Esophagus muscularis mucosa (tissue), 4 donors: Measurements from ENCODE around the gene ERI3. TPM values are rescaled to one million over a fixed set of nuclear protein-coding genes. Genes with fewer than 3 reads are reported as not detected.
A peak's percentile ranks its signal among the peaks of the same experiment; 100 is the strongest.

Experiments
- DNase-seq: peaks from one replicate; pipeline ENCODE4 v3.0.0-alpha.2; 2017; ENCODE audit errors: extremely low spot score
- H3K27ac ChIP-seq, 4 donors: fragments of 200-600 bp; sonication (generic); replicated peaks in 1 of 4; 1 replicate in 3 of 4; 2 replicates in 1 of 4; pipeline ENCODE4 v1.5.1; 2016 to 2019; ENCODE audit warnings: mild to moderate bottlenecking in 1 of 4
- H3K27me3 ChIP-seq, 4 donors: fragments of 200-600 bp; sonication (generic); one replicate each; pipeline versions ENCODE4 v1.5.1 to v1.6.0; 2016 to 2019
- H3K36me3 ChIP-seq, 4 donors: fragments of 200-600 bp; sonication (generic); one replicate each; pipeline ENCODE4 v1.5.1; 2016 to 2019
- H3K4me1 ChIP-seq, 4 donors: fragments of 200-600 bp; sonication (generic); one replicate each; pipeline ENCODE4 v1.5.1; 2016 to 2019
- H3K4me3 ChIP-seq, 4 donors: fragments of 200-600 bp; sonication (generic); 1 replicate in 2 of 4; 2 replicates in 2 of 4; pipeline ENCODE4 v1.5.1; 2016 to 2019; ENCODE audit warnings: mild to moderate bottlenecking in 4 of 4, moderate library complexity in 1 of 4
- H3K9me3 ChIP-seq, 4 donors: fragments of 200-600 bp; sonication (generic); 1 replicate in 3 of 4; 2 replicates in 1 of 4; pipeline ENCODE4 v1.5.1; 2016 to 2019
- EP300 ChIP-seq: sonication (generic); formaldehyde crosslinking; IDR thresholded peaks from one replicate; pipeline ENCODE4 v1.6.1; 2017; ENCODE audit warnings: antibody characterized with exemption
- POLR2A ChIP-seq: fragments of 450-650 bp; IDR thresholded peaks from one replicate; pipeline ENCODE4 v1.6.1; 2017; ENCODE audit warnings: antibody characterized with exemption, moderate library complexity, mild to moderate bottlenecking, low read depth
- POLR2AphosphoS5 ChIP-seq, 2 donors: sonication (generic); formaldehyde crosslinking; IDR thresholded peaks; one replicate each; pipeline ENCODE4 v1.6.1; 2017; ENCODE audit warnings: antibody characterized with exemption in 2 of 2
- WGBS: methylation state at CpG from one replicate; pipeline ENCODE4 v1.1.5; 2018; 5-methylcytosine and 5-hydroxymethylcytosine counted together
- intact Hi-C: fragments of 100-400 bp; cut with DNase I; formaldehyde crosslinking; loops from one replicate; pipeline ENCODE4 v1.15.1; 2023
- total RNA-seq, 4 donors: library from RNA; depleted of rRNA; stranded (reverse); fragments of >200 nt; gene quantifications; one replicate each; pipeline versions ENCODE4 v1.1.0 to v1.2.1, GENCODE V29; 2016
- TF ChIP-seq, protein P1 (sequence below), 3 experiments: fragments of 200-600 bp in 2 of 3; fragments of 450-650 bp in 1 of 3; sonication (generic) in 2 of 3; IDR thresholded peaks; one replicate each; pipeline ENCODE4 v1.5.1; 2017 to 2019; ENCODE audit warnings: antibody characterized with exemption in 3 of 3, mild to moderate bottlenecking in 2 of 3, moderate library complexity in 1 of 3

Gene ERI3
- total RNA-seq, 4 donors from 2014 or later: 40.4 to 56.6 (median 47.0) TPM

DNA sequence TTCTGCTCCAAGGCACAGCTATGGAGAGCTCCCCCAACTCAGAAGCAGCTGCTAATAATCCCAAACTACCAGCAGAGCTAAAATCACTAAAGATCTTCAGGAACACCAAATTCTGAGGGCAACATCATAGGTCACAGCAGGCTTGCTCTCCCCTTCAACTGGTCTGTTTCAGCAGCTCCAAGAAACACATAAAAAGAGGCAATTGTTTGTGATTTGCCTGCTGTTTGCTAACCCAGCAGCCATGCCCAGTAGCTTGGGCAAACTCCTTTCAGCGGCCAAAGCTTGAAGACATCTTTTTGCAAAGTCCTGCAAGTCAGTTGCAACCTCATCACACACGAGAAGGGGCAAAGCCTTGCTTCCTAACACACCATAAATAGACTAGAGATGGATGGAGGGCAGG, 8.9 kb downstream of the ERI3 start:
- no peak for DNase-seq
- Histone ChIP-seq H3K36me3 (no peaks in the 10 kb centered on the region), H3K27me3 (no peaks in the 10 kb centered on the region), H3K9me3 (no peaks in the 10 kb centered on the region), H3K4me3 (no peak overlapping the region), H3K27ac (peak overlapping the region in 2 of 4 donors; percentile 20 to 45), H3K4me1 (peaks cover 0 to 46% (median 40%) of the 10 kb centered on the region in 4 donors)
- 94% methylated on average over 2 of the region's 2 CpGs for WGBS
- intact Hi-C loops: no loop called here
- TF ChIP-seq, protein P1, sequence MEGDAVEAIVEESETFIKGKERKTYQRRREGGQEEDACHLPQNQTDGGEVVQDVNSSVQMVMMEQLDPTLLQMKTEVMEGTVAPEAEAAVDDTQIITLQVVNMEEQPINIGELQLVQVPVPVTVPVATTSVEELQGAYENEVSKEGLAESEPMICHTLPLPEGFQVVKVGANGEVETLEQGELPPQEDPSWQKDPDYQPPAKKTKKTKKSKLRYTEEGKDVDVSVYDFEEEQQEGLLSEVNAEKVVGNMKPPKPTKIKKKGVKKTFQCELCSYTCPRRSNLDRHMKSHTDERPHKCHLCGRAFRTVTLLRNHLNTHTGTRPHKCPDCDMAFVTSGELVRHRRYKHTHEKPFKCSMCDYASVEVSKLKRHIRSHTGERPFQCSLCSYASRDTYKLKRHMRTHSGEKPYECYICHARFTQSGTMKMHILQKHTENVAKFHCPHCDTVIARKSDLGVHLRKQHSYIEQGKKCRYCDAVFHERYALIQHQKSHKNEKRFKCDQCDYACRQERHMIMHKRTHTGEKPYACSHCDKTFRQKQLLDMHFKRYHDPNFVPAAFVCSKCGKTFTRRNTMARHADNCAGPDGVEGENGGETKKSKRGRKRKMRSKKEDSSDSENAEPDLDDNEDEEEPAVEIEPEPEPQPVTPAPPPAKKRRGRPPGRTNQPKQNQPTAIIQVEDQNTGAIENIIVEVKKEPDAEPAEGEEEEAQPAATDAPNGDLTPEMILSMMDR (IDR thresholded peaks at IDR 0.05): no peak
- TF ChIP-seq EP300 (no peak), POLR2AphosphoS5 (IDR thresholded peaks at IDR 0.05) (no peak), POLR2A (no peak)

DNA sequence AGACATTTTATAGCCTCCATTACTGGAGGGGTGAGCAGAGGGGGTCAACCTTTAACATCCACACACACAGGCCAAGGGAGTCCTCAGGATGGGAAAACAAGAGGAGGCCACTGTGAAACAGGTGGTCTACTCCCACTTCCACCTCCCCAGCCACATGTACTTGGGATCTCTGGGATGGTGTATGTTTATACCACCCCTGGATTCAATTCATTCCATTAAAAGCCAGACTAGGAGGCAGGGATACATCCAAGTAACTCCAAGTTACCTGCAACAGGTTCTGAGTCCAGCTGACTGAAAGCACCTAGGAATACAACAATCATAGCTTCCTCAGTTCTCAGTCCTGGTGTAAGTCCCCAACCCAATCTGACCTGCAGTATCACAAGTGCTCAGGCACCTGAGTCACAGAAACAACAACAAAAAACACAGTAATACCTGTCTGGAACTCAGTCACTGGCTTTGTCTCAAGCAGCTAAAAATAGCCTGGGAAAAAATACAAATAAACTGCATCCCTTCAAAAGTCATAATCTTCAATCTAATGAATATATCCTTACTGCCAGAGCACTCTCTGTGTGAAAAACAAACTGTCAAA, 9.8 kb downstream of the ERI3 start:
- H3K9me3 ChIP-seq: no peaks in the 10 kb centered on the region
- H3K36me3 ChIP-seq: no peaks in the 10 kb centered on the region
- no peak overlapping the region for H3K4me3 ChIP-seq
- H3K4me1 ChIP-seq: peaks cover 0 to 46% (median 40%) of the 10 kb centered on the region in 4 donors
- no peaks in the 10 kb centered on the region for H3K27me3 ChIP-seq
- H3K27ac ChIP-seq: no peak overlapping the region
- TF ChIP-seq POLR2AphosphoS5 (IDR thresholded peaks at IDR 0.05) (no peak), POLR2A (no peak), EP300 (no peak)
- TF ChIP-seq, protein P1 (IDR thresholded peaks at IDR 0.05): no peak
- no peak for DNase-seq
- intact Hi-C loops: no loop called here

DNA sequence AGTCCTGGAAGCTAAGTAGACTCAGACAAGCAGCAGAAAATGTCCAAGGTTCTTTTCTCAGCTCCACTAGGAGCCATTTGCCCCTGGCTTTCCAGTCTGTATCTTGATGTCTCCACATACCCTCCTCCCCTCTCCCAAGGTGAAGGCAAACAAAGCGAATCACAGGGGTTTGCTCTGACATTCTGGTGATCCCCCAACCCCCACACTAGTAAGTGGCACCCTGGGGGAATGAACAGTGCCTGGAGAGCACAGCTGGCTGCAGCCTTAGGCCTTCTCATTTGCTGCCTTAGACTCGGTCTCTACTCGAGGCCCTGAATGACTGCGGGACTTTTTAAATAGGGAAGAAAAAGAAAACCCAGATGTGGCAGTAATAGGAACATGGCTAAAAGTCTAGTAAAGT, 15.3 kb downstream of the ERI3 start:
- no peak for TF ChIP-seq POLR2AphosphoS5 (IDR thresholded peaks at IDR 0.05)
- TF ChIP-seq POLR2A: no peak
- TF ChIP-seq EP300: no peak
- TF ChIP-seq, protein P1 (IDR thresholded peaks at IDR 0.05): no peak
- DNase-seq: no peak
- no peak overlapping the region for H3K27ac ChIP-seq
- peaks cover 0 to 43% (median 38%) of the 10 kb centered on the region in 4 donors for H3K36me3 ChIP-seq
- no peaks in the 10 kb centered on the region for H3K27me3 ChIP-seq
- no peak overlapping the region for H3K4me3 ChIP-seq
- 90% methylated on average over 4 of the region's 4 CpGs for WGBS
- H3K4me1 ChIP-seq: peaks cover 0 to 9% (median 3%) of the 10 kb centered on the region in 4 donors
- intact Hi-C loops: no loop called here
- H3K9me3 ChIP-seq: no peaks in the 10 kb centered on the region

DNA sequence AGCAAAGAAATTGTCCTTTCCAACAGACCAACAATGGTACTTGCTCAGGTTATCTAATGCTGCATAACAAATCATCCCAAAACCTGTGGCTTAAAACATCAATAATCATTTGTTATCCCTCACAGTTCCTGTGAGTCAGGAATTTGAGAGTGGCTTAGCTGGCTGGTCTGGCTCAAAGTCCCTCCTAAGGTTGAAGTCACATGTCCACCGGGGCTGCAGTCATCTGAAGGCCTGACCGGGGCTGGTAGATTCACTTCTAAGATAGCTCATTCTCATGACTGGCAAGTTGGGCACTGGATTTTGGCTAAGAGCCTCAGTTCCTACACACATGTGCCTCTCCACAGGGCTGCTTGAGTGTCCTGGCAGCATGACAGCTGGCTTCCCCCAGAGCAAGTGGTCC, 16.9 kb downstream of the ERI3 start:
- no peaks in the 10 kb centered on the region for H3K9me3 ChIP-seq
- H3K27ac ChIP-seq: no peak overlapping the region
- peaks cover 0 to 57% (median 43%) of the 10 kb centered on the region in 4 donors for H3K36me3 ChIP-seq
- no peak for DNase-seq
- WGBS: 100% methylated on average over 2 of the region's 2 CpGs
- intact Hi-C loops: no loop called here
- H3K27me3 ChIP-seq: no peaks in the 10 kb centered on the region
- H3K4me3 ChIP-seq: no peak overlapping the region
- H3K4me1 ChIP-seq: no peaks in the 10 kb centered on the region
- TF ChIP-seq POLR2A: no peak
- no peak for TF ChIP-seq POLR2AphosphoS5 (IDR thresholded peaks at IDR 0.05)
- no peak for TF ChIP-seq EP300
- TF ChIP-seq, protein P1 (IDR thresholded peaks at IDR 0.05): no peak

DNA sequence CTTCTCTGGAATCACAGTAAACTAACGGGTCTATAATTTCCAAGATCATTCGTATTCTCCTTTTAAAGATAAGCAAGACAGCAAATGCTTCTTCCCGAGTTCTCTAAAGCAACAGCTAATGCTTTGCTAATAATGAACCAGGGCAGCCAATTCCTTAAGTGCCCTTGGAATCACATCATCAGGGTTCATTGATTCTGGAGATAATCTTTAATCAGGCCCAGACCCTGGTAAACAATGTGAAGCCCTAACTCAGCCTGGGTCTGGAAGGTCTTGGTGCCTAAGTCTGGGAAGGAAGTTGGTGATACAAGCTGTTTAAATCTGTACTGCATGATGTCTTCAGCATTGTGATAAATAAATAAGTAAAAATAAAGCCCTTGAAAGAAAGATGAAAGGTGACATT, 18.4 kb downstream of the ERI3 start:
- H3K27me3 ChIP-seq: no peaks in the 10 kb centered on the region
- H3K4me3 ChIP-seq: no peak overlapping the region
- H3K9me3 ChIP-seq: no peaks in the 10 kb centered on the region
- H3K27ac ChIP-seq: no peak overlapping the region
- no peak for DNase-seq
- 69% methylated on average over 3 of the region's 3 CpGs for WGBS
- intact Hi-C loops: no loop called here
- TF ChIP-seq POLR2AphosphoS5 (IDR thresholded peaks at IDR 0.05) (no peak), POLR2A (no peak), EP300 (no peak)
- TF ChIP-seq, protein P1 (IDR thresholded peaks at IDR 0.05): no peak
- peaks cover 0 to 71% (median 53%) of the 10 kb centered on the region in 4 donors for H3K36me3 ChIP-seq
- H3K4me1 ChIP-seq: no peaks in the 10 kb centered on the region
